Measurements from ENCODE around the gene TMA7B.
"Not testable (repeated sequence)": the region's sequence is repeated elsewhere in the genome, so short reads cannot be mapped to it uniquely, and the experiment has no call there.

TMA7B gene

GRCh38 chr22:39983346-39983745, 23.1 kb downstream of the TMA7B start:
- DNase-seq (ENCODE audit: low read depth) = no peak

GRCh38 chr22:39984006-39984405, 23.8 kb downstream of the TMA7B start:
- DNase-seq (ENCODE audit: low read depth) = no peak

GRCh38 chr22:39984746-39985145, 24.5 kb downstream of the TMA7B start:
- no peak for DNase-seq (ENCODE audit: low read depth)

GRCh38 chr22:39985383-39986035, 25.3 kb downstream of the TMA7B start:
- no peak for DNase-seq (ENCODE audit: low read depth)

GRCh38 chr22:39988386-39989114, 28.4 kb downstream of the TMA7B start:
- no peak for DNase-seq (ENCODE audit: low read depth)

GRCh38 chr22:39989633-39990032, 29.4 kb downstream of the TMA7B start:
- no peak for DNase-seq (ENCODE audit: low read depth)

- DNase-seq (ENCODE audit: low read depth) = no peak
These were observed 30.5 kb downstream of the TMA7B start for GRCh38 chr22:39990686-39991085.

- DNase-seq (ENCODE audit: low read depth) = no peak
These were observed 31.1 kb downstream of the TMA7B start for GRCh38 chr22:39991159-39991860.

GRCh38 chr22:39992088-39992826, 32.1 kb downstream of the TMA7B start:
- no peak for DNase-seq (ENCODE audit: low read depth)

GRCh38 chr22:39992894-39993293, 32.7 kb downstream of the TMA7B start:
- not testable (repeated sequence) for DNase-seq (ENCODE audit: low read depth)

- peak; percentile 66 for DNase-seq (ENCODE audit: low read depth)
These were observed 33.9 kb downstream of the TMA7B start for GRCh38 chr22:39994041-39994565.

GRCh38 chr22:39994566-39995392, 34.6 kb downstream of the TMA7B start, which contains the start of gene FAM83F:
FAM83F (plus strand) TSS chr22:39994954; CDS start chr22:39995043, 89 bp downstream.
- DNase-seq (ENCODE audit: low read depth) = peak; percentile 15

GRCh38 chr22:39995393-39996252, 35.4 kb downstream of the TMA7B start:
- DNase-seq (ENCODE audit: low read depth) = no peak

GRCh38 chr22:39996732-39997131, 36.5 kb downstream of the TMA7B start:
- DNase-seq (ENCODE audit: low read depth) = no peak

- no peak for DNase-seq (ENCODE audit: low read depth)
These were observed 37.2 kb downstream of the TMA7B start for GRCh38 chr22:39997421-39997820.

- DNase-seq (ENCODE audit: low read depth) = no peak
These were observed 37.9 kb downstream of the TMA7B start for GRCh38 chr22:39997939-39998726.

GRCh38 chr22:39999144-39999757, 39.1 kb downstream of the TMA7B start:
- no peak for DNase-seq (ENCODE audit: low read depth)

GRCh38 chr22:40000171-40000570, 40.0 kb downstream of the TMA7B start:
- DNase-seq (ENCODE audit: low read depth) = no peak

GRCh38 chr22:40001106-40001505, 40.9 kb downstream of the TMA7B start:
- no peak for DNase-seq (ENCODE audit: low read depth)
